ENCODE measurements around the gene USP30.

DNA sequence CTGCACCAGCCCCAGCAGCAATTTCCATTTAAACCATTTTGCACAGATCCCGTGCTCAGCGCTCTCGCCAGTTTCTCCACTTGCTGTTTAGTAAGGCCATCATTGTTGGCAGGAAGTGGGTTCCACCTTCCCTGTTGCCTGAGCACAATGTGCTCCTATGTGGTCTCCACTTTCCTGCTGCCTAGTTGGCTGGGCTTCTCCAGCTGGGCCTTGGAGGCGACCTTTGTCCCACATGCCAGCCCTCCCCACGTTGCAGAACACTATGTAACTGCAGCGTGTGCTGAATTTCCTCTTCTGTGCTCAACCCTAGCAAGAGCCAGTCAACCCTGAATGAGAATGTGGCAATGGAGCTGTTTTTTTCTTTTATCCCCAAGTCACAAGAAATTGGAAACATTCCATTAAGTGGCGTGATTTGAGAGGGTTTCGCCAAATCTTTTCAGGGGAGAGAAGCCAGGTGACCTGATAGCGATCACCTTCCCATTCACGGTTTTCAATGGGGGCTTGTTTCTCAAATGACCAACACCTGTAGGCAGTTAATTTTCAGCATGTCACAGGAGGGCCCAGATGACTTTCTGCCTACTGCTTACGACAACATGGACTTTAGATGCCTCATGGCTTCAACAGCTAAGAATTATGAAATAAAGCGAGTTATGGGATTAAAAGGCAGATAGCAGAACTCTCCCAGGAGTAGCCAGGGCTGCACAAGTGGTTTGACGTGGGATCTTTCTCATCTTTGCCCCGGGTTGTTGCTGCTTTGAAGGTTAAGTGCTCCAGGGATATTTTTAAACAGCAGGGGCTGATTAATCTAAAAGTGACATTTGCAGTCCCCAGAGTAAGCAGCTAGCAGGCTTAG, 63.6 kb downstream of the USP30 start, which contains the start of gene ACACB:
- TF ChIP-seq, protein P1, sequence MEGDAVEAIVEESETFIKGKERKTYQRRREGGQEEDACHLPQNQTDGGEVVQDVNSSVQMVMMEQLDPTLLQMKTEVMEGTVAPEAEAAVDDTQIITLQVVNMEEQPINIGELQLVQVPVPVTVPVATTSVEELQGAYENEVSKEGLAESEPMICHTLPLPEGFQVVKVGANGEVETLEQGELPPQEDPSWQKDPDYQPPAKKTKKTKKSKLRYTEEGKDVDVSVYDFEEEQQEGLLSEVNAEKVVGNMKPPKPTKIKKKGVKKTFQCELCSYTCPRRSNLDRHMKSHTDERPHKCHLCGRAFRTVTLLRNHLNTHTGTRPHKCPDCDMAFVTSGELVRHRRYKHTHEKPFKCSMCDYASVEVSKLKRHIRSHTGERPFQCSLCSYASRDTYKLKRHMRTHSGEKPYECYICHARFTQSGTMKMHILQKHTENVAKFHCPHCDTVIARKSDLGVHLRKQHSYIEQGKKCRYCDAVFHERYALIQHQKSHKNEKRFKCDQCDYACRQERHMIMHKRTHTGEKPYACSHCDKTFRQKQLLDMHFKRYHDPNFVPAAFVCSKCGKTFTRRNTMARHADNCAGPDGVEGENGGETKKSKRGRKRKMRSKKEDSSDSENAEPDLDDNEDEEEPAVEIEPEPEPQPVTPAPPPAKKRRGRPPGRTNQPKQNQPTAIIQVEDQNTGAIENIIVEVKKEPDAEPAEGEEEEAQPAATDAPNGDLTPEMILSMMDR (IDR thresholded peaks at IDR 0.05), result no peak
- peak in 1 of 2 donors; percentile 45 for TF ChIP-seq POLR2A (IDR thresholded peaks at IDR 0.05)
